ENCODE results near the gene RITA1. TPM values are rescaled to one million over a fixed set of nuclear protein-coding genes. Genes with fewer than 3 reads are reported as not detected.

RITA1 gene
- total RNA-seq, 1 experiment from 2014 or later, result 26.0 TPM

GRCh38 chr12:113152835-113153814 is 32.4 kb upstream of the RITA1 start:
- DNase-seq (ENCODE audit: low read depth), result peak; percentile 91

DNA sequence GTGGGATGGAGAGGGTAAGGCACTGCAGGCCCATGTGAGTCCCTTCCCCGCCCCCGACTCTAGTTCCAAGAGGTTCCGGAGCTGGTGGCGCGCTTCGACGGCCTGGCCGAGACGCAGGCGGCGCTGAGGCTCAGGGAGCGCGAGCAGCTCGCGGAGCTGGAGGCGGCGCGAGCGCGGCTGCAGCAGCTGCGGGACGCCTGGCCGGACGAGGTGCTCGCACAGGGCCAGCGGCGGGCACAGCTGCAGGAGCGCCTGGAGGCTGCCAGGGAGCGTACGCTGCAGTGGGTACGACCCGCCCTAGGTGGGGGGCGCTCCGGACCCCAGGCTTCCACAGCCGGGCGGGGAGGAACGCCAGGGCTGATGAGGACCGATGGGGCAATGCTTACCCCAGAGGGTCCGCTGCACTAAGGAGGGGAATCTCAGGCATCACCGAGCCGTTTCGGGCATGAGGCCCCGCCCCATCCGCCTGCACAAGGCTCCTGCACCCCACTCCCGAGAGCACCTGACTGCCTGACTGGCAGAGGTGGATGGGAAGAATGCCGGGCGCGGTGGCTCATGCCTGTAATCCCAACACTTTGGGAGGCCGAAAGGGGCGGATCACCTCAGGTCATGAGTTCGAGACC is 31.1 kb upstream of the RITA1 start:
- peak; percentile 51 for DNase-seq (ENCODE audit: low read depth)

- no peak for DNase-seq (ENCODE audit: low read depth)
Observed at GRCh38 chr12:113155060-113155459, 30.5 kb upstream of the RITA1 start.

DNA sequence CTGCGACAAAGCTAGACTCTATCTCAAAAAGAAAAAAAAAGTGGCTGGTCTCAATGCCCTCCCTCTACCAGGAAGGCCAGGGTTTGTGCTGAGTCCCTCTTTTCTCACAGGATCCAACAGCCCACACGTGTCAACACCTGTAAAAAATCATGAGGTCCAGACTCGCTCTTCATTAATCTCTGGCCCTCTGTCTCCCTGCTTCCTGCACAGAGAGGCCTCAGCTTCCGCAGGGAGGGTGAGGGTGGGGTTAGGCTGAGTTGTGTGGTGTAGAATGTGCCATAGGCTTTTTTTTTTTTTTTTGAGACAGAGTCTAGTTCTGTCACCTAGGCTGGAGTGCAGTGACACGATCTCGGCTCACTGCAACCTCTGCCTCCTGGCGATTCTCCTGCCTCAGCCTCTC is 29.9 kb upstream of the RITA1 start:
- DNase-seq (ENCODE audit: low read depth), result no peak

DNA sequence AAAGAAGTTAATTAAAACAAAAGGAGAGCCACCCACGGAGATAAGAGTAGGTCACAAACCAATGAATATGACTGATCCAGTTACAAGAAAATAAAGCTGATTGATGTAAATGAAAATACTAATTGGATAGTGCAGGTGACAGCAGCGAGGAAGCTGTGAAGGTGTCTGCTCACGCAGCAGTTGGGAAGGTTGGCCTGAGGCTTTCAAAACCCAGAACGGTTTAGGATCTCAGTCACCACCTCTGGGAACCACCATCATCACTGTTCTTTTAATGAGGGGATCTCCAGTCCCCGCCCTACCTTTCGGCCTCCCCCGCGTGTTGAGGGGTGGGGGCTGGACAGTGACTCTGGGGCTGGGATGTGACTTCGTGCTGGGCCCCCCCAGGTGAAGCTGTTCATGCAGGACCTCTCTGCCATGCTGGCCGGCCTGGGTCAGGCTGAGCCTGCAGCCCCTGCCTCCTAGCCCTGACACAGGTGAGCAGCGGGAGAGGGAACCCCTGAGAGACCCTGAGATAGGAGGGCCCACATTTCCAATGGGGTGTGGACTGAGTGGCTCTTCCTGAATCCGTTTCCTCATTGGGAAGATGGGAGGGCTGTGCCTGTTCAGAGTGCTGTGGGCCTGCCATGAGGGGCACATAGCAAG is 28.2 kb upstream of the RITA1 start:
- no peak for DNase-seq (ENCODE audit: low read depth)

DNA sequence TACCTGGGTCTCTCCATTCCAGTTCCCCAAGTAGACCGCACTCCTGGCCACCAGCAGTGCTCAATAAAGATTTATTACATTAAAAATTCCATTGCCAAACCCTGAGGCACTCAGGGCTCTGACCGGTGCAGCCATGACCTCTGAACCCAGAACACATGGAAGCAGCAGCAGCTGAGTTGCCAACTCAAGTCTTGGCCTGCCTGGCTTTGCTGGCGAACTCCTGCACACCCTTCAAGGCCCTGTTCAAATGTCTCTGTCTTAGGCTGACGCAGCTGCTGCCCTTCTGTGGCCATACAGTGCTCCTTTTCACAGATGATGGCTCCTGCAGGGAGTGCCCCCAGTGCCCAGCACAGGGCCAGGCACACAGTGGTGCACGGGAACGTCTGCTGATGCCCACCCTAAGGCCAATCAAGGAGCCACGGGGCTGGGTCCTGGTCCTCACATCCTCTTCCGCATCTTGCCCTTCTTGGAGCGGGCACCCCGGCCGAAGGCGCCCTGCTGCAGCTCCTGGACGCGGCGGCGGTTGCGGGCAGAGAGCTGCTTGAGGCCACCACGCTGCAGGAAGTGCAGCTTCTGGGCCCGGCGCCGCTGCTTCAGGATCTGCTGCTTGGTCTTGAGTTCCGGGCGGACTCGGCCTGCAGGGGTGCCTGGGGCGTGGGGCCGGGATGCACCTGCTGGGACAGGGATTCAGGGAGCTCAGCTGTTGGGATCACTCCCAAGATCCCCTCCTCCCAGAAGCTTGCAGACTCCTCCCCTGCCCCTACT is 26.9 kb upstream of the RITA1 start:
- DNase-seq (ENCODE audit: low read depth), result no peak

GRCh38 chr12:113159937-113160336 is 25.6 kb upstream of the RITA1 start:
- no peak for DNase-seq (ENCODE audit: low read depth)

DNA sequence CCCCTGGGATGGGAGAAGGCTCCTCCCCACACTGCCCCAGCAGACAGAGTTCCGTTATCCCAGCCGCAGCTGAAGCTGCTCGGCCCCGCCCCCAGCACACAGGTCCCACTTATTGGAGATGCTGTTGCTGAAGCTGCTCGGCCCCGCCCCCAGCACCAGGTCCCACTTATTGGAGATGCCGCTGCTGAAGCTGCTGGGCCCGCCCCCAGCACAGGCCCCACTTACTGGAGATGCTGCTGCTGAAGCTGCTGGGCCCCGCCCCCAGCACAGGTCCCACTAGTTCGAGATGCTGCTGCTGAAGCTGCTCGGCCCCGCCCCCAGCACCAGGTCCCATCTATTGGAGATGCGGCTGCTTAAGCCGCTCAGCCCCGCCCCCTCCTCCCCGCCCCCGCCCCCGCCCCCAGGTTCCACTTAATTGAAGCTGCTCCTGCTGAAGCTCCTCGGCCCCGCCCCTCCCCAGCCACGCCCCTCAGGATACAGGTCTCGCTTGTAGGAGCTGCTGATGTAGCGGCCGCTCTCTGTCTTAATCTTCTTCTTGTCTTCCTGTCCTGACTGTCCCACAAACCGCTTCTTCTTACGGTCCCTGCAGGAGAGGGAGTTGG is 24.0 kb upstream of the RITA1 start:
- DNase-seq (ENCODE audit: low read depth), result peak; percentile 61

- DNase-seq (ENCODE audit: low read depth), result peak; percentile 48
Observed at GRCh38 chr12:113162102-113163029, 23.2 kb upstream of the RITA1 start.

- no peak for DNase-seq (ENCODE audit: low read depth)
Observed at GRCh38 chr12:113163030-113163360, 22.5 kb upstream of the RITA1 start.

DNA sequence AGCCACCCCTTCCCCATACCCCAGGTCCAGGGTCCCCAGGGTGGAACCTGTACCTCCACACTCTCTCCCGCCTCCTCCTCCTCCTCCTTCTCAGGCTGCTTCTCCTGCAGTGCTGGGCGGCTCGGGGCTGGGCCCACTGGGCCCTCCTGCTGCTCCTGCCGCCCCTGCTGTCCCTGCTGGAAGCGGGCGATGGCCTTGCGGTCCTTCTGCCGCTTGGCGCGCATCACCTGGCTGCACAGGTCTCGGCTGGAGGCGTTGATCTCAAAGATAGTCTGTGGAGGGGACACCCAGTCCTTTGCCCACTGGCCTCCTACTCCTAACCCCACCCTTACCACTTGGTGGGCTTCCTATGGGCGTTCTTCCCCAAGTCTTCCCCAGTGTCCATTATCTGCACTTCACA is 21.5 kb upstream of the RITA1 start:
- DNase-seq (ENCODE audit: low read depth), result no peak

GRCh38 chr12:113165521-113166450 is 19.7 kb upstream of the RITA1 start:
- no peak for DNase-seq (ENCODE audit: low read depth)

DNA sequence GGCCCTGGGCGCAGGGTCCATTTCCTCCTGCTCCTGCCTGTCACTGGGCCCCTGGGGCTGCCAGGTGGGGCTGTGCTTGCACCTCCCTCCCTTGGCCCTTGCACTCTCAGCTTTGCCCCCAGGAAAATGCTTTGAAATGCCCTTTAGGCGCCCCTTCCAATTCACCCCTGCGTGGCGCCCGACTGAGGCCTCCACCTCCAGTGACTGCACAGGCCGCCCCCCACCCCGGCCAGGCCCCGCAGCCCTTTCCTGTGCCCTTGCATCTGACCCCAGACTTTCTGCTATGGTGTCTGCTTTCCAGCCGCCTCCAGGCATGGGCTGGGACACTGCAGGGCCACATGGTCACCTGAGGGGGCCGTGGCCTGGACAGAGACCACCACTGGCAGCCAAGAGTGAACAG is 17.7 kb upstream of the RITA1 start:
- no peak for DNase-seq (ENCODE audit: low read depth)

DNA sequence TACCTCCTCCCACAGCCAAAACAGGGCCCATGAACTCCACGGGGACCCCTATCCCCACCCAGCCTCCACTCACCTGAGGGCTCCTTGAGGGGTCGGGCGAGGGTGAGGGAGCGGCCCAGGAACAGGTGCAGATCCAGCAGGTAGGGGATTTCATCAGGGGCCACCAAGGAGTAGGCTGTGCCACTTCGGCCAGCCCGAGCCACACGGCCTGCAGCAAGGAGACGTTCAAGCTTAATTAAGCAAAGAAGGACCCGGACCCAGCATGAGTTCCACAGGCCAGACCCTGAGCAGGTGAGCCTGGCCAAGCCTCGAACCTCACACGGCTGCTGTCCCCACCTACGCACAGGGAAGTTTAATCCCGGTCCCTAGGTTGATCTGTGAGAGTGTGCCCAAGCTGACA is 15.8 kb upstream of the RITA1 start:
- DNase-seq (ENCODE audit: low read depth), result no peak

GRCh38 chr12:113170457-113170856 is 15.1 kb upstream of the RITA1 start:
- DNase-seq (ENCODE audit: low read depth), result no peak

GRCh38 chr12:113170926-113171325 is 14.6 kb upstream of the RITA1 start:
- DNase-seq (ENCODE audit: low read depth), result no peak

- no peak for DNase-seq (ENCODE audit: low read depth)
Observed at GRCh38 chr12:113171543-113171942, 14.0 kb upstream of the RITA1 start.

GRCh38 chr12:113172185-113172584 is 13.3 kb upstream of the RITA1 start:
- DNase-seq (ENCODE audit: low read depth), result no peak

GRCh38 chr12:113173081-113173698 is 12.3 kb upstream of the RITA1 start:
- DNase-seq (ENCODE audit: low read depth), result no peak
